ENCODE results near the gene MITF. TPM values are rescaled to one million over a fixed set of nuclear protein-coding genes. Genes with fewer than 3 reads are reported as not detected.

The MITF gene
- polyA plus RNA-seq, 1 donor from 2014 or later = not detected

GRCh38 chr3:69785769-69786320 lies 46.6 kb downstream of the MITF start:
- Histone ChIP-seq H3K79me2 (replicated peaks; ENCODE audit: insufficient read depth, low read length) (no peaks in the 10 kb centered on the region), H3K9me2 (ENCODE audit: insufficient read depth, low read length) (no peaks in the 10 kb centered on the region), H3K4me2 (ENCODE audit: low read length) (no peak overlapping the region)

DNA sequence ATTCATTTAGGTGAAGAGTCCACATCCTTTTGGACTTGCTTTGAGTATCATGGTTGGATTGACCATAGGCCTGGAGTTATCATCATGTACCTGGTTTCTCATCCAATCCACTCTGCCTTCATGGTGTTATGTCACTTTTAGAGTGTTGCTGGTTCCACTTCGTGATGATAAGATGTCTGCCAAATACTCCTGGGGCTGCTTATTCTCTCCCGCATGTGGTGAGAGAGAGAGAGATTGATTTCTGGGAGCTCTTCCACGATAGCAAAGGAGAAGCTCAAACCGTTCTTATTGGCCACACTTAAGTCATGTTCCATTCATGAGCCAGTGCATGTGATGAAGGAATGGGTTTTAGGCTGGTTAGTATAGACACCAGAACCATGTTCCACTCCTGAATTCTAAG lies 47.6 kb downstream of the MITF start:
- Histone ChIP-seq H3K9me3 (ENCODE audit: low read length) (no peaks in the 10 kb centered on the region), H3F3A (ENCODE audit: insufficient read depth, low read length, poor library complexity, severe bottlenecking) (no peaks in the 10 kb centered on the region), H4K20me1 (ENCODE audit: insufficient read depth) (no peaks in the 10 kb centered on the region), H3K27me3 (ENCODE audit: insufficient read depth, low read depth, low read length) (no peaks in the 10 kb centered on the region), H3K9ac (ENCODE audit: low read length) (no peak overlapping the region), H2AFZ (ENCODE audit: low read depth, low read length) (no peak overlapping the region), H3K9me2 (ENCODE audit: insufficient read depth, low read length) (no peaks in the 10 kb centered on the region), H3K4me3 (ENCODE audit: low read length) (no peak overlapping the region), H3K36me3 (ENCODE audit: insufficient read depth, low read length) (no peaks in the 10 kb centered on the region), H3K27ac (ENCODE audit: low read length) (no peak overlapping the region), H3K79me2 (replicated peaks; ENCODE audit: insufficient read depth, low read length) (no peaks in the 10 kb centered on the region), H3K4me2 (ENCODE audit: low read length) (no peak overlapping the region)
- no peak for TF ChIP-seq TAF1 (IDR thresholded peaks at IDR 0.05; ENCODE audit: low read depth)
- TF ChIP-seq RAD21 (conservative IDR thresholded peaks at IDR 0.05) = no peak
- TF ChIP-seq EP300 (conservative IDR thresholded peaks at IDR 0.05; ENCODE audit: poor library complexity, severe bottlenecking) = no peak
- no peak for TF ChIP-seq EZH2 (IDR thresholded peaks at IDR 0.05; ENCODE audit: borderline replicate concordance, insufficient read depth, low read length, poor library complexity, severe bottlenecking)
- TF ChIP-seq POLR2AphosphoS5 (IDR thresholded peaks at IDR 0.05) = no peak

More at GRCh38 chr3:69785769-69786320, 46.6 kb downstream of the MITF start:
- Histone ChIP-seq H3K4me3 (ENCODE audit: low read length) (no peak overlapping the region), H4K20me1 (ENCODE audit: insufficient read depth) (no peaks in the 10 kb centered on the region), H2AFZ (ENCODE audit: low read depth, low read length) (no peak overlapping the region), H3K9ac (ENCODE audit: low read length) (no peak overlapping the region), H3K27me3 (ENCODE audit: insufficient read depth, low read depth, low read length) (no peaks in the 10 kb centered on the region), H3F3A (ENCODE audit: insufficient read depth, low read length, poor library complexity, severe bottlenecking) (no peaks in the 10 kb centered on the region), H3K36me3 (ENCODE audit: insufficient read depth, low read length) (no peaks in the 10 kb centered on the region), H3K27ac (ENCODE audit: low read length) (no peak overlapping the region), H3K9me3 (ENCODE audit: low read length) (no peaks in the 10 kb centered on the region)
- TF ChIP-seq EP300 (conservative IDR thresholded peaks at IDR 0.05; ENCODE audit: poor library complexity, severe bottlenecking) (no peak), REST (IDR thresholded peaks at IDR 0.05; ENCODE audit: borderline replicate concordance) (no peak), POLR2AphosphoS5 (IDR thresholded peaks at IDR 0.05) (no peak), TAF1 (IDR thresholded peaks at IDR 0.05; ENCODE audit: low read depth) (no peak), RAD21 (conservative IDR thresholded peaks at IDR 0.05) (no peak), MXI1 (conservative IDR thresholded peaks at IDR 0.05; ENCODE audit: poor library complexity, severe bottlenecking) (no peak), EZH2 (IDR thresholded peaks at IDR 0.05; ENCODE audit: borderline replicate concordance, insufficient read depth, low read length, poor library complexity, severe bottlenecking) (no peak), SMC3 (conservative IDR thresholded peaks at IDR 0.05; ENCODE audit: poor library complexity) (no peak)
- TF ChIP-seq, protein P1, sequence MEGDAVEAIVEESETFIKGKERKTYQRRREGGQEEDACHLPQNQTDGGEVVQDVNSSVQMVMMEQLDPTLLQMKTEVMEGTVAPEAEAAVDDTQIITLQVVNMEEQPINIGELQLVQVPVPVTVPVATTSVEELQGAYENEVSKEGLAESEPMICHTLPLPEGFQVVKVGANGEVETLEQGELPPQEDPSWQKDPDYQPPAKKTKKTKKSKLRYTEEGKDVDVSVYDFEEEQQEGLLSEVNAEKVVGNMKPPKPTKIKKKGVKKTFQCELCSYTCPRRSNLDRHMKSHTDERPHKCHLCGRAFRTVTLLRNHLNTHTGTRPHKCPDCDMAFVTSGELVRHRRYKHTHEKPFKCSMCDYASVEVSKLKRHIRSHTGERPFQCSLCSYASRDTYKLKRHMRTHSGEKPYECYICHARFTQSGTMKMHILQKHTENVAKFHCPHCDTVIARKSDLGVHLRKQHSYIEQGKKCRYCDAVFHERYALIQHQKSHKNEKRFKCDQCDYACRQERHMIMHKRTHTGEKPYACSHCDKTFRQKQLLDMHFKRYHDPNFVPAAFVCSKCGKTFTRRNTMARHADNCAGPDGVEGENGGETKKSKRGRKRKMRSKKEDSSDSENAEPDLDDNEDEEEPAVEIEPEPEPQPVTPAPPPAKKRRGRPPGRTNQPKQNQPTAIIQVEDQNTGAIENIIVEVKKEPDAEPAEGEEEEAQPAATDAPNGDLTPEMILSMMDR (IDR thresholded peaks at IDR 0.05; ENCODE audit: poor library complexity, severe bottlenecking) = no peak
